HG02571 (cell line): ENCODE measurements around the gene TMEM86A.

Experiments
- ATAC-seq: cut with Tn5 transposase; IDR thresholded peaks from one replicate; pipeline ENCODE4 v1.9.1; 2021; ENCODE audit warnings: mild to moderate bottlenecking, moderate library complexity; ENCODE audit not compliant: unreplicated experiment

TMEM86A gene

DNA sequence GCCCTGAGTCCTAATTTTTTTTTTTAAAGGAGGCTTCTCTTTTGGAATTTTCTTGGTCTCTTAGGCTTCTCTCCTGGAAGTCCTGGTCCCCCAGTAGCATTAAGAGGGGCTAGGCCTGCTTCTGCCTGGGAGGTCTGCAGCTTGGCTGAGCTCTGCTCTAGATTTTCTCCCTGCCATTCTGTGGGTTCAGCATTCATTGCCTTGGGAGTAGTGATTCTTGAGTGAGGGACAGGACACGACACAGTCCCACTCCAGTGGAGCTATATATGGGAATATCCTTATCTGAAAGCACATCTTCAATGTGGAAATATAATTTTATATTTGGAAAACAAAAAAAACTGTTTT lies 23.7 kb downstream of the TMEM86A start:
- ATAC-seq: no peak

DNA sequence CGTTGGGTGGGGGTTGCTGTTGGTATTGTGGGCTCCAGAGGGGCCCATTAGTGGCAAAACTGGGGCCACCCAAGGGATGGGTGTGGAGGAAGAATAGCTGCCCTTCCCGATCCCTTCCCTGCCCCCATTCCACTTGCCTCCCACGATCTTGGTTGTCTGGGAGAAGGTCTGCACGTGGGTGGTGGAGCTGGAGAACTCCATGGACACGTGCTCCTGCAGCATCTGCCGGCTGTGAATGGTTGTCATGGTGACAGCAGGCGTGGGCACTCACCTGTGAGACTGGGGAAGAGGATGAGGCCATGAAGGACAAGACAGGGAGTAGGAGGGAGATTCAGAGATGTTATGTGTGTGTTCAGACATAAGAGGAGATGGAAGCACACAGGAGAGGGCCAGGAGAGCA lies 25.4 kb downstream of the TMEM86A start:
- ATAC-seq: no peak

DNA sequence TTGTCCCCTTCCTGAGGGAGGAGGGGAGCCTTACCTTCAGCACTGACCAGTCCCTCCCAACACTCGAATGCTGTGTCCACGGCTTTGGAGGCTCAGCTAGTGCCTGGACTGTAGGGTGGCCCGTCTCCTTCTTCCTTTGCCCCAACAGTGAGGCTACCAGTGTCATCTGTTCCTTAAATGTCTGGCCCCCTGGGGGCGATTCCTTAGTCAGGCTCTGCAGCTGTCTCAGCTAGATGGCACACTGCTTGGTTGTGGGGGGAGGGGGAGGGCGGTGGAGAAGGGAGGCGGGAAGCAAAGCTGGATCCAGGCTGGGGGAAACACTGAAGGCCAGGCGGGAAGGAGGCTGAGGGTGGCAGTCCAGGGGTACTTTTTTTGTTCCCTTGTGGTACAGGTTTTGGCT lies 27.5 kb downstream of the TMEM86A start, which contains the start of gene IGSF22:
Gene IGSF22, minus strand, starts transcription at position 149 of the 400 bp plus-strand sequence. CDS start 1,952 bp downstream, outside the sequence.
- ATAC-seq: no peak

DNA sequence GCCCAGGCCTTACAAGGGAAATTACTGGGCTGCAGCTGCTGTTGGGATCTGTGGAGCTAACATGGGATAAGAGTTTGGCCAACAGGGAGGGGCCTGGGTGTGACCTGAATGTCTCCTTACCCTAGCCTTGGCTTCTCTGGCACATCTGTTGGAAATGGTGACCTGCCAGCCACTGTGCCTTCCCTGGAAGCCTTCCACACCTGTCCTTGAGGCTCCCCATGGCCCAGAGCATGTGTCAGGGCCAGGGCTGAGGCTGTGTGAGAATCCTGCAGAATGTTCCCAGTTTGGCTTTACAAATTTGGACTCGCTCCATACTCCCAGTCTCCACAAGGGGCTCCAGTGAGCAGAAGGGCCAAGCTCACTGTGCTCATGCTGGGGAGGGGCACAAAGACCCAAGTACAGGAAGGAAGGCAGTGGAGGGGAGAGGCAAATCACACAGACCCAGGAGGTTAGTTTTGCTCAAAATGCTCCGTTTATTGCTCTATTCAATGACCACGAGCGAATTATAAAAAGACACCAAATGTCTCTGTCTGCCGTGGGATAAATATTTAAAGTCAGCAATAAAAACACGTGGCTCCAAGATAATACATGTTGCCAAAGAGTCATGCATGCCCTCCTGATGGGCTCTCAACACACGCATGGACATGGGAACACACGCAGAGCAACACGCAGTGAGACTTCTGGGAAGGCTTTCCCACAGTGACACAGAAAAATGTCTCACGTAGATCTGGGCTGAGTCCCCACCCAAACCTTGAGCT lies 29.1 kb downstream of the TMEM86A start:
- no peak for ATAC-seq

DNA sequence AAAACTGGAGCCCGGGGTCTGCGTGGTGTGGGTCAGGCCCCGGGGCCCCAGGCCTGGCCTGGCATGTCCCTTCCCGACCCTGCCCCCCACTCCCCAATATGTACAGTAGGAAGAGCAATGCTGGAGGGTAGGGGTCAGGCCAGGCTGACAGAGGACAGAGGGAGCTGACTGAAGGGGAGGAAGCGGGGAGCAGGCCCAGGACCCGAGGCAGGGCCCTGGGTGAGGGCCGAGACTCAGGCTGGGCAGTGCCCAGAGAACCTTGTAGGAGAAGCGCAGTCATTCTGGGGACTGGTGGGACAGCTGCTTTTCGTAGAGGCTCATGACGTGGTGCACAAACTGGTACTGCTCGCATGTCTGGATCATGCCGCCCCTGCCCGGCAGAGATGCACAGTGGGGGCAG lies 30.1 kb downstream of the TMEM86A start:
- no peak for ATAC-seq

DNA sequence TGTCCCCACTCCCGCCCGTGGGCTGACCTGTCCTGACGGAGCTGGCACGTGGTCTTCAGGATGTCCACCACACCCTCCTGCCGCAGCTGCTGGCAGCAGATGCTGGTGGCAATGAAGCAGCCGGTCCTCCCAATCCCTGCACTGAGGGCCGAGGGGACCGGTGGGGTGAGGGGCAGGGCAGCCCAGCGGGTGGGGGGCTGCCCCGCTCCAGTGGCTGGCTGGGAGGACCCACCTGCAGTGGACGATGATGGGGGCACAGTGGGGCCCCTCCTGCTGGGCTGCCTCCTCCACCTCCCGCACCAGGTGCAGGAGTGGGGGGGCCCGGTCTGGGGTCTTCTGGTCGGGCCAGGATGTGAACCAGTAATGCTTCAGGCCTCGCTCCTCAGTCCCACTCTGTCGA lies 30.8 kb downstream of the TMEM86A start:
- no peak for ATAC-seq

DNA sequence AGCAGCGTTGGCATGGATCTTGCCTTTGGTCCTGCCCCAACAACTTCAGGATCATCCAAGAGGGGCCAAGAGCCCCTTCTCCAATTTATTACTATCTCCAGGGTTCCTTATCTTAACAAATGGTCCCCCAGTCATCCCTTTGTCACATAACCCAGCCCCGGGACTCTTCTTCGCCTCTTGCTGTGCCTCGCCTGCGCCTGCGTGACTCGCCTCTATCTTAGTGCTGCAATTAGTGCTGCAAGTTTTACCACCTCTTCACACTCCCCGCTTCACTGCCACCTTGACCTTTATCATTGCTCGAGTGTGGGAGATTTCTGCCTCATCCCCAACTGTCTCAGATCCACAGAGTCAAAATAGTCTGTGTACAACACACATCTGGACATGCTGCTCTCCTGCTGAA lies 31.4 kb downstream of the TMEM86A start:
- no peak for ATAC-seq

DNA sequence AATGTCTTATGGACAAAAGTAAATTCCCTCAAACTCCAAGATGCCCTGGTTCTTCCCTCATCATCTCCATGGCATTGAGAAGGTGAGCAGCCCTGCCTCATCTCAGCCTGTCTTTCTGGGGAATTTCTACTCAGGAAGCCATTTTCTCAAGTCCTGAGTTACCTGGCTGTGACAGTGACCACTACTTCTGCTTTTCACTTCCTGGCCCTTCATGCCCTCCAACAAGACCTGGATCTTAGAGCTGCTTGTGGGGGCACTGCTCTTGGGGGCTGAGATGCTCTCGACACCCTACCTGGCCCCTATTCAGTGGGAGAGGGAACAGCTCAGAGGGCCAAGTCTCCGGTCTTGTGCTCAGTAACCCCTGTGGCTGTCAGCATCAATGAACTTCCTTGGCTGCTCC lies 32.9 kb downstream of the TMEM86A start:
- no peak for ATAC-seq

DNA sequence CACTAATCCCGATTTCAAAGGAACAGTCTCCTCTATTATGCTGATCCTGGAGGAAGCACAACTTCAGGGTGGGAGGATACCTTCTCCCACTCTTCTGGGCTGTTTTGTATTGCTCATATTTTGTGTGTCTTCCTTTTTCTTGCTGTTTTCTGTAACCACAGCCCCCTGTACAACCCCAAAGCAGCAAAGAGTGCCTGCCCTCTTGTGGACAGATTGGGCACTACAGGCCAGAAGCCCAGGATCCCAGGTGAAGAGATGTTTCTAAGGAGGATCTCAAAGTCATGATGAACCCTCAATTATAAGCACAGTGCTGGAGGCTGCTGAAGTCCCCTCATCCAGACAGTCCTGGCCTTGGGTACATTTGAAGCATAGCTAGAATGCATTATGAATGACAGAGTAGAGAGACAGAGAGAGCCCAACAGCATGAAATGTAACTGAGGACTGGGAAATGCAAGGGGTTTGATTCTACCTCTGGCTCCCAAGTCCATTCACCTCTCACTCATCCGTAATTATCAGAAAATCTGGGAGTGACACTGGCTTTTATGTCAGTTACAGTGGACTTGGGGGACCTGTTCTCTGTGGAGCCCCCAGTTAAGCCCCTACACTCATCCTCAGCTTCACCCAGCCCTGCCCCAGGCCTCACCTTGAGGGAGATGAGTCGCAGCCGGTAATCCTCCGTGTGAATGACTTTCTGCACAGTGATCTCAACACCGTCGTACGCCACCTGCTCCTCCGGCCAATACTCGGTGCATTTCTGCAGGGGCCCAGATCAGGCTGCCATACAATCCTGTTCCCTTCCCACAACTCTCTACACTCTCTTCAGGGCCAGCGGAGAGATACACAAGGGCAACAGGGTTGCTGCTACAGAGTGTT lies 33.6 kb downstream of the TMEM86A start:
- peak; percentile 51 for ATAC-seq

DNA sequence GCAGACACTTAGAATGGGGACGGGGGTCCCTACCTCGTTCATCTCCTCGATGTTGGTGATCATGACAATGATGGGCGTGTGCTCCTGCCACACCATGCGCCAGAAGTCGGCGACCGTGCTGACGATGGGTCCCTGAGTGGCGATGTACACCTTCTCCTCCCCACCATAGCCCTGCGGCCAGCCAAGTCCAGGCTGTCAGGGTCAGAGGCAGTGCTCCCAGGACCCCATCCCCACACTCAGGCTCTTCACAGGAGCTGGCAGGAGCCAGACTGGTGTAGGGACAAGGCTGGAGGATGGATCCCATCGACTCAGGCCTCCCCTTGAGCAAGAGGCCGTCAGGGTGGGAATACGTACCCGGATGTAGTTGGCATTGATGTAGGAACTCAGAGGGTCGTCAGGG lies 34.6 kb downstream of the TMEM86A start:
- no peak for ATAC-seq

DNA sequence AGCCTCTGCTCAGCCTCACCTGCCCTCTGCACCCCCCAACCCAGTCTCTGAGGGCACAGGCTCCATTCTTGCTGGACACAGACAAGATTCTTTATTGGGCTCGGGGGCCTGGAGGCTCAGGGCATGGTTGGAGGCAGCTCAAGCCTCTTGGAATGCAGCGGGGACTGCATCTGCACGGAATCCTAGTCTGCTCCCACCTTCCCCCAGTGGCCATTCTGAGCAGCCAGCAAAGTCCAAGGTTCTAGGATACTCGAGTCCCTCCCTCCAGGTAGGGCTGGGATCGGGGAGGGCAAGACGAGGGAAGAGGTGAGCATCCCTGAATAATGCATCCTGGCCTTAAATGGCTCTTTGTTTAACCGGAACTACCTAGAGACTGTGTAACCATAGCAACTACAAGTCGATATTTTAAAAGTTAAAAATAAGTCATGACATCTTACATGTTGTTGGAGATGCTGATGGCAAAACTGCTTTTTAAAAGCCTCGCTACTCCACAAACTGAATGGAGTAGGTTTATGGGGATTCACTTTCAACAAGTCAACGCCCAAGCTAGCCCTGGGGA lies 38.1 kb downstream of the TMEM86A start:
- ATAC-seq: no peak

DNA sequence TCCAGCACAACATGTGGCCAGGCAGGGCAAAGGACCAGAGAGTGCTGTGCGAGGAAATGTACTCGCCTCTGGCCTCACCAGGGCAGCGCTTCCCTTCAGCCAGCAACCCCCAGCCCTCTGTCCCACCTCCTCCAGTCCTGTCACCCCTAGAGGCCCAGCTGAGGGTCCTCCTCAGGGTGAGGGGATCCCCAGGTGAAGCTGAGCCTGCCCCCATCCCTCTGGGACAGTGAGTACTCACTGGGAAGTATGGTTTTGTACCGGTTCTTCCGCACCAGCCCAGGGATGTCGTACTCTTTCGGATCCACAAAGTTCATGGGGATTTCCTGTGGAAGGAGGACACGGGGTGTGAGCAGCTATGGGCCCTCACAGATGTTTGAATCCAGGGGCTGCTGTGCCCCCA lies 39.1 kb downstream of the TMEM86A start:
- ATAC-seq: no peak

DNA sequence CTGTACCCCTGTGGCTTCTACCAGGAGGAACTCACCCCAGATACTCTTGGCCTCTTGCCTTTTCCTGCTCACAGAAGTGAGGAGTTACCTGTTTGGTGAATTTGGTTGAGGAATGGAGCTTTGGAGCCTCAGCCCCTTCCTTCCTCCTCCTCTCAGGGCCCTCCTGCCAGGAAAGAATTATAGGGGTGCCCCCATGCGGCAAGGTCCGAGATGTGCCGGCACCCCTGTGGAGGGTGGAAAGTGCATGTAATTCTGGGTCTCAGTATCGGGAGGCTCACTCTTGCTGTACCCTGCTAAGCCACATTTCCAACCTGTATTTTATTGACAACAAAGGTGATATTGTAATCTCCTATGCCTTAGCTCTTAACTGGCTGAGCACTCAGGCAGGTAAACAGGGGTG lies 41.1 kb downstream of the TMEM86A start:
- ATAC-seq: no peak

DNA sequence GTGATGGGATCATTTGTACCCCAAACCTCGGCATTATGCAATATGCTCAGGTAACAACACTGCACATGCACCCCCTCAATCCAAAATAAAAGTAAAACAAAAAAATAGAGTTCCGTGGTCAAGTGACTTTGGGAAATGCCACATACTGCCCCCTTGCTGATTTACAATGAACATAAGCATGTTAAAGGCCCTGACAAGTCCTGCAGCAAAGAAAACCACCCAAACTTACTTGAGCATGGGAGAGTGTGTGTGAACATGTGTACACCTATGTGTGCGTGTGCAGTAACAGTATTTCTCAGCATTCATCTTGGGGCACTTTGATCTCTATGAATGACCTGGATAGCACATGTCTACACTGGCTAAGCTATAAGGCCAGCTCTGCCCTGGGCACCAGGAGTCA lies 43.2 kb downstream of the TMEM86A start:
- no peak for ATAC-seq

DNA sequence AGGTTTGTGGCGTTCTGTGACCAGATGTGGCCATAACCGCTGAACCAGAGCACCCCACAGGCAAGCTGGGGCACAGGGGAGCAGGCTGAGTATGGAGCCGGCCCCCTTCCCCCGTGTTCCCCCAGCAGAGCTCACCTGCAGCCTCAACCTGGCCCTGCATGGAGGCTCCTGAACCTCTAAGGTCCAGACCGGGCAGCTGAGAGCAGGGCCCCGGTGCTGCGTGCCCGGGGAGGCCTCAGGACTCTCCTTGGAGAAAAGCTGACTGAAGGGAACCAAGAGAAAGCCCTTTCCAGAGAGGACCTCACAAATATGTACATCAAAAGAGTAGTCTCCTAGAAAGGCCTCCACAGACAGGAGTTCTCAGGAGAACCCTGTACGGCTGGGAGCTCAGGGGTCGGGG lies 44.8 kb downstream of the TMEM86A start:
- no peak for ATAC-seq

DNA sequence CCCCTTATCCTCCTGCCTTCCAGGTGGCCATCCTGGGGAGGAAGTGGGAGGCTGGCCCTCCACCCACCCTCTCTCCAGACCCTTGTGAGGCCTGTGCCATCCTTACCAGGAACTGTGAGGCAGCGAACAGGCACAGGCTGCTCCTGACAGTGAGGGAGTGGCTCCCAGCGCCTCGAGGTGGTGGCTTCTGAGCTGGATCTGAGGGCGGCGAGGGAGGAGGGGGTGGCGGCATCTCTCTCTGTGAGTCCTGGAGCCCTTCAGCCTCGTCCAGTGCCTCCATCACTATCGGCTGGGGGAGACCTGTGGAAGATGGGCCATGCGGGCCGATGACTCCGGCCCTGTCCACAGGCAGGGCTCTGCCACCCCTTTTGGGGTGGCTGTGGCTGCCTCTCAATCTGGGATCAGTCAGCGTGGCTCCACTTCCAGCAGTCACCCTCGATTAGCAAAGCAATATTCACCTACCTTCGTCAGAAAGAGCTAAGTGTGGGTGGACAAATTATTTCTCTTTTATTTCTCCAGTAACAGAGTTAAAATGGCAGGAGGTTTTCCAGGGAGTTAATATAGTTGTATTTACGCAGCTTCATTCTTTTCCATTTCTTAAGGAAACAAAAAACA lies 45.4 kb downstream of the TMEM86A start:
- no peak for ATAC-seq

DNA sequence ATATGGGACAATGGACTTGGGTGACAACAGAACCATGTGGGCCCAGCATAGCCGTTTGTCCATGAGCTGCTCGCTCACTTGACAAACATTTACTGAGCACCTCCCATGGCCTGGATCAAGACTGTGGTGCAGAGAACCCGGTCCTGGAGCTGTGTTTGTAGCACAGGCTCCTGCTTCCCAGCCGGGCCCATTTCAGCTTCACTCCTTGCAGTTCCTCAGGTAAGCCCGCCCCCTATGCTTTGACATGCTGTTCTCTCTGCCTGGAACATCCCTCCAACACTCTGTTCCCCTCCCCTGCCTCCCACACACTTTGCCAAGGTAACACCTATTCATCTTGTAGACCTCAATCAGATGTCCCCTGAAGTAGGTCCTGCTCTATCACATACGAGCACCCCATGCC lies 46.7 kb downstream of the TMEM86A start:
- no peak for ATAC-seq

DNA sequence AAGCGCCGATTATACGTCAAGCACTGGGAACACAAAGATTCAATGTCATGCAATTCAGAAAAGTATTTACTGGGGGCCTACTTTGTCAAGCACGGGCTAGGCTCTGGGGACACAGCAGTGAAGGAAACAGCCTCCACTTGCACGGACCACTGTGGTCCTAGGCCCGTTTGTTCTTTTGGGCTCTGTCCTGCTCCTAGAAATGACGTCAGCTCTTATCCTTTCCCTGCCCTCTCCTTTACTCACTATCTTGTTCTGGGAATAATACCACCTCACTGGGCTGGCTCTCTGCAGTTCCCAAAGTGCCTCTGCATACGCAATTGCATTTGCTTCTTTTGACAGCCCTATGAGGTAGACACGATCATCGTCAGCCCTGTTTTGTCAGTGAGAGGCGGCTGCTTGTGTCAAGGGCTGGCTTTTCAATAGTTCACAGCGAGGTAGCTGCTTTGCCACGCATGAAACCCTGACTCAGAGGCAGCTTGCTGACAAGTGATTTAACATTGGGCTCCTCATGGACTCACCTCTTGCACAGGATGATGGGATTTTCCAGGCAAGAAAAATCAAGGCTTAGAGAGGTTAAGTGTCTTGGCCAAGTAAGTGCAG lies 50.3 kb downstream of the TMEM86A start:
- ATAC-seq: no peak

DNA sequence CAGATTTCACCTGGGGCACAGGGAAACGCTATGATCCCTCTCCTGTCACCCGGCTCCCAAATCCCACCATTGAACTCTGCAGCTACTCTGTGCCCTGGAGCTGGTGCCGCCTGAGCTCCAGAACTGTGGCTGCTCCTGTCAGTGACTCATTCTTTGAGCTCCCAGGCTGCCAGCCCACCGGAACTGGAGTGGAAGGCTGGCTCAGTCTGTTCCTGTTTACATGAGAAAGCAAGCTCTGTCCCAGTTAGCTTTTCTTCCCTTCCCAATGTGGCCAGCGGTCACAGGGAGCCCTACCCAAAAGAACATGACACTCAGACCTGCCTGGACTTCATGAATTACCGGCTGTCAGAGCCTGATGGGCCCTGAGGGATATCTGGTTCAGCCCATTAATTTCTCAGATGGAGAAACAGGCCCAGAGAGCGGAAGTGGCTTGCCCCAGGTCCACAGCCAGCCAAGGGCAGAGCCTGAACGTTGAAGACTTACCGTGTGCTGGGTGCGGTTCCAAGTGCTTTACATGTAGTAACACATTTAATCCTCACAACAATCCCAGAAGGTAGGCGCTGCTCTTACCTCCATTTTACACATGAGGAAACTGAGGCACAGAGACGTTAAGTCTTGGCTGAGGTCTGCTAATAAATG lies 51.2 kb downstream of the TMEM86A start:
- ATAC-seq: no peak

DNA sequence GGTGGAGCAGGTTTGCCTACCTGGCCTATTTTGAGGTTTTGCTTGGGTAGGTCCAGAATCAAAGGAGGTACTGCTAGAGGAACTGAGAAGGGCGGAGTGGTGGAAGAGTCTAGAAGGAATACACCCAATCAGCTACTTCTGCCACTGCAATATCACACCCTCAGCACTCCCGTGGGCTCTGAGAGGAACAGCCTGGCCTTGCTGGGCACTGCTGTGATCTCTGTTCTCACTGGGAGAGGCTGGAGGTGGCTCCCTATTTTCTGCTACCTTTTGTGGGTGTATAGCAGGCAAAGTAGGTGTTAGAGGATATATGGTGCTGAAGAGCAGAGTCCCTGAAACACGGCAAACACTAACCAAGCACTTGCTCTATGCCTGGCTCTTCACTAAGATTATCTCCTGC lies 52.4 kb downstream of the TMEM86A start:
- ATAC-seq: no peak

DNA sequence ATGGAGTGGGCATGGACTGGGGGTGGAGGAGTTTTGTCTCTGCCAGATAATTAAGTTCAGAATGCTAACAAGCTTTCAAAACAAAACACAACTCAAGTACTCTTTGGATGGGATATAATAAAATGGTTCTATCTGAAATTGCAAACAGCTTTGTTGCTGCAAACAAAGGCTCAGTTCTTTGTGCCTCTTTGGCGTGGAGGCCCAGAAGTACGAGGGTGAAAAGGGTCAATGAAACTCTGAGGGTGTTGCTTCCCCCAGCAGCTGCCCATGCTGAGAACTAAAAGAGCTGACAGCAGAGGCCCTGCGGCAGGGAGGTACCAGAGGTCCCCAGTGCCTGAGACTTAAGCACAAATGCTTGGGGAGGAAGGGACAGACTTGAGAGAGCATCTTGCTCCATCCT lies 53.9 kb downstream of the TMEM86A start:
- ATAC-seq: no peak
